COLO668 (cell line): ENCODE data around the gene GCN1.
"Not testable (repeated sequence)": the region's sequence is repeated elsewhere in the genome, so short reads cannot be mapped to it uniquely, and the experiment has no call there.

Experiments
- DNase-seq: peaks from one replicate; lab custom pipeline; 2025; ENCODE audit not compliant: unreplicated experiment; lab: John Stamatoyannopoulos, UW

Gene GCN1

GRCh38 chr12:120193286-120193685 is 1.2 kb downstream of the GCN1 start:
- DNase-seq: not testable (repeated sequence)

- no peak for DNase-seq
Observed at GRCh38 chr12:120190985-120191480, 3.5 kb downstream of the GCN1 start.

- no peak for DNase-seq
Observed at GRCh38 chr12:120190386-120190785, 4.1 kb downstream of the GCN1 start.

- no peak for DNase-seq
Observed at GRCh38 chr12:120186654-120187053, 7.9 kb downstream of the GCN1 start.

- DNase-seq: no peak
Observed at GRCh38 chr12:120183211-120183631, 11.3 kb downstream of the GCN1 start.

- no peak for DNase-seq
Observed at GRCh38 chr12:120181991-120182631, 12.4 kb downstream of the GCN1 start.

DNA sequence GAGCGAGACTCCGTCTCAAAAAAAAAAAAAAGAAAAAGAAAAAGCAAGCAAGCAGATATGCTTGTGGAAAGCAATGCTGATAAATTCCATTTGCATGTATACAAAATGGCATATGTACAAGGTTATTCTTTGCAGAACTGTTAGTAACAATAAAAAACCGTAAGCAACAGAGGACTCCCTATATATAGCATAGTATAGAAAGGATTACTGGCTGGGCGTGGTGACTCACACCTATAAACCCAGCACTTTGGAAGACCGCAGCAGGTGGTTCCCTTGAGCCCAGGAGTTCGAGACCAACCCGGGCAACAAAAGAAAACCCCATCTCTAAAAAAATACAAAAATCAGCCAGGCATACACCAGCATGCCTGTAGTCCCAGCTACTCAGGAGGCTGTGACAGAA is 13.5 kb downstream of the GCN1 start:
- DNase-seq: no peak

- DNase-seq: no peak
Observed at GRCh38 chr12:120175537-120175936, 19.0 kb downstream of the GCN1 start.

- DNase-seq: no peak
Observed at GRCh38 chr12:120175062-120175461, 19.5 kb downstream of the GCN1 start.

DNA sequence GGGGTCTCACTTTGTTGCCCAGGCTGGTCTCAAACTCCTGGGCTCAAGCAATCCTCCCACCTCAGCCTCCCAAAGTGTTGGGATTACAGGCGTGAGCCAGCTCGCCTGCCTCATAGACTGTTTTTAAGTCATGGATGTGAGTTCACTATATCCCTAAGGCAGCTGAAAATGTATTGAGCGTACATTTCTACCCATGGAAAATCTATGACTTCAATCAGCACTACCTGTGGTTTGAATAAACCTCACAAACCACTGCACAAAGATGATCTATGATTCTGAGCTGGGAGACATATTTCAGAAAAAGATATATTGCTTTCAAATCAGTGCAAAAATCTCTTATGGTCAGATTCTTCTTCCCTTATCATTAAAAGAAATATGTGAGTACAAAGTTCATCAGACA is 22.5 kb downstream of the GCN1 start:
- DNase-seq: no peak

DNA sequence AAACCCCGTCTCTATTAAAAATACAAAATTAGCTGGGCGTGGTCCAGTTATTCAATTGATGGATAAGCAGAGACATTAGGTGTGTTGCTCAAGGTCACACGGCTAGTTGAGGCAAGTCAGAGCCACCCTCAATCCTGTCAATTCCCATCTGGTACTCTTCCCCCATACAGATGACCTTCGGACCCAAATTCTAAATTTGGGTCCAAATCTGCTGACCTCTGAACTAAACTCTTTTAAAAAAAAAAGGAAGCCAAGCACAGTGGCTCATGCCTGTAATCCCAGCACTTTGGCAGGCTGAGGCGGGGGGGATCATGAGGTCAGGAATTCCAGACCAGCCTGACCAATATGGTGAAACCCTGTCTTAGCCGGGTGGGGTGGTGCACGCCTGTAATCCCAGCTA is 23.9 kb downstream of the GCN1 start:
- no peak for DNase-seq

DNA sequence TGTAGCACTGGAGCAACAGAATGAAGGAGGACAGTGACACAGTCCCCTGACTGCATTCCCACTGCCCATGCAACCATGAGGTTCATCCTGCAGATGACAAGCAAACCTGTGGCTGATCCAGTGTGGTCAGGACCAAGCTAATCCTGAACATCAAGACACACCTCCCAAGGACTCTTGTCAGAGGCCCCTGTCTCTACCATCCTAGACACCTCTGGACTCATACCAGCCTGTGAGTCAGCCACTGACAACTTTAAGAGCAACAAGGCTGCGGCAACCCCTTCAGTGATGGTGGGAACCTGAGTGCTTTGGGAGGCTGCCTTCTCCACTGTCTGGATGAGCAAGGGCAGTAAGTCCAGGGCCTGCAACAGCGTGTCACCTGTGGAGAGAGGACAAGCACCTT is 24.6 kb downstream of the GCN1 start:
- DNase-seq: no peak

DNA sequence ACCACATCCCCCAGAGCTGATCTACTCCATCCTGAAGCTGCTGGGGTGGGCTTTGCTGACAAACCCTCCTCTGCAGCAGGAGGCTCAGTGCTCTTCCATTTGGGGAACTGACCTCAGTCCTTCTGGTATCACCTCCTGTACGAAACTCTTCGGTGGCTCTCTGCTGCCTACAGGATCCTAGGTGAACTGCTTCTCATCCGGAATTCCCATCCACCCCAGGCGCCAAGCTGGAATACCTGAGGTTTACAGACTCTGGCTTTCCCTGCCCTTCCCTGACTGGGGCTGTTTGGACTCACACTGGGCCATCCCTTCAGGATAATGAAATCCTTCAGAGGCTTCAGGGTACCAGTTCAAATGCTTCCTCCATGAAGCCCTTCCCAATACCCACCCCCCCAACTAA is 26.2 kb downstream of the GCN1 start:
- DNase-seq: no peak

DNA sequence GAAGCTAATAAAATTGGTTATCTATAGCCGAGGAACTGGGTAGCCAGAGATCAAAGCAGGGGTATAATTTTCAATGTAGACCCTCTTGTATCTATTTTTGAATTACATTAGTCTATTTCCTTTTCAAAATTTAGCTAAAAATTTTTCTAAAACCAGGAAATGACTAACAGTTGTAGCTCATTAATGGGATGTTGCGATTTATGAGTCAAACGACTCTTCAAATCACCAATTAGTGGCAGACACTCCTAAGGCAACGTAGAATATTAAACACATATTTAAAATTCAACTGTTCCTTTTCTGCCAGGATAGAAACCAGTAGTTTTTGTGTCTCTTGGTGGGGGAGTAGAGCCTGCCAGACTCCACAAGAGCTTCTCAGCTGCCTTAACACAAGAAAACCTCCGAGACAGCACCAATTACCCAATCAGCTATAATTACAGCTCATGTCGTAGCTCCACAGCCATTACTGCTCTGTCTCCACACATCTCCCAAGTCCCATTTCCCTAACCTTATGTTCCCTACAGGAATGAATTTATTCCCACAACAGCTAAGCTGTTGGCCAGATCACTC is 26.9 kb downstream of the GCN1 start:
- no peak for DNase-seq

DNA sequence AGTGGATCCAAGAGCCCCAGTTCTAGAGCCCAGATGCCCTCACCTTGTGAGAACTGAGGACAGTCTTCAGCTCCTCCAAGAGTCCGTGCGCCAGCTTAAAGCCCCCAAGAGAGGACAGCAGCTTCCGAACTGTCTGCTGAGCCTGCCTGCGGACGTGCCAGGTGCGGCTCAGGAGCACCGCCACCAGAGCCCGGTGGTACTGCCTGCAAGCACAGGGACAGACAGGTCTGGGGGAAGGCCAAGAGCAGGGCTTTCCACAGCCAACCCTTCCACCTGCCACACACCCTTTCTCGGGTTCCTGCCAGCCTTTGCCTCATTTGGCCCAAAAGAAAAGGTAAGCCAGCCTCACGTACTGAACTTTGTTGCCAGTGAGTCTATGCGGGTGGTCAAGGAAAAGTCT is 30.2 kb downstream of the GCN1 start:
- no peak for DNase-seq

DNA sequence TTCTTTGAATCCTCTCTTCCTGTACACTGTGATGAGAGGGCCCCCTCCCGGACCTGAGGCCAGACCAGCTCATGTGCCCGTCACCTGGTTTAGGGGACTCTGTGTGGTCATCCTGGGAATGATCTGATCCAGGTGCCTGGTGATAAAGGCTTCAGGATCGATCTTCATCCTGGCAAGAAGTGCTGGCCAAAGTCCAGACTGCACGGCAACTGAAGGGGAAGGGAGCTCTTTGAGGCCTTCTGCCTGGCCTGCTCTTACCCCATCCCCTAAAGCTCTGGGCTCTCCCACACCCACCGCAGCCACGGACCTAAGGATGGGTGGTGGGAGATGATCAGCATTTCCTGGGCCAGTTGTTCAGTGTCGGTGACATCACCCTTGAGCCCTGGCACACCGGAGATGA is 31.8 kb downstream of the GCN1 start:
- no peak for DNase-seq

DNA sequence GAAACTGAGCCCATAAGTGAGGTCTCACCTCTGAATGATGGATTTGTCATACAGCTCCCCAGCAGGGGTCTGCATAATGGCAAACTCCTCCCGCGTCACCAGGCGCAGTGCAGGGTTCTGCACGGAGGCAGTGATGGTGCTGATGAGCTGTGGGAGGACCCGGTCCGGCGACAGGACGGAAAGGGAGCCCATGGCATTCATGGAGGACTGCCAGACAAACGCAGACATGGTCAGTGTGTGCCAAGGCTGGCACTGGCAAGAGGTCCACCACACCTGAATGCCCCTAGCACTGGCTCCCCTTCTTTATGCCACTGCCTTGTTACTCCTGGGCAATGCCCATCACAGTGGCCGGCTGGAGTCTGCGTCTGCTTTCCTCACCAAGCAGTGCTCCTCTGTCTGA is 32.7 kb downstream of the GCN1 start:
- no peak for DNase-seq

GRCh38 chr12:120159509-120160237 is 34.8 kb downstream of the GCN1 start:
- no peak for DNase-seq

DNA sequence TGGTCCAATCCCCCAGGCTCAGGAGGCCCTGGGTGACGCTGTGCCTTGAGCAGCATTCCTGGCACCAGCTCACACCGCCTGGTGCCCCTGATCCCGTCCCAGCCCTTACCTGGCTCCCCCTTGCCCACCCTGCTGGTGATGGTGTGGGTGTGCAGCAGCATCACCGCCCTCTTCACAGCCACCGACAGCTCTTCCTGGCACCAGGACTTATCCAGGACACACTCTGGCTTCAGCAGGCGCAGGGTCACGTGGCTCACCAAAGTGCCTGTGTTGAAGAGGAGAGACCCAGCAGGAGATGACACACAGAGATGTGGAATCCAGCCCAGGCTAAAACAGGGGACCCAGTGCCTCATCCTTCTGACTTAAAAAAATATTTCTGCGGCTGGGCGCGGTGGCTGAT is 36.2 kb downstream of the GCN1 start:
- no peak for DNase-seq

- no peak for DNase-seq
Observed at GRCh38 chr12:120157678-120158077, 36.8 kb downstream of the GCN1 start.

DNA sequence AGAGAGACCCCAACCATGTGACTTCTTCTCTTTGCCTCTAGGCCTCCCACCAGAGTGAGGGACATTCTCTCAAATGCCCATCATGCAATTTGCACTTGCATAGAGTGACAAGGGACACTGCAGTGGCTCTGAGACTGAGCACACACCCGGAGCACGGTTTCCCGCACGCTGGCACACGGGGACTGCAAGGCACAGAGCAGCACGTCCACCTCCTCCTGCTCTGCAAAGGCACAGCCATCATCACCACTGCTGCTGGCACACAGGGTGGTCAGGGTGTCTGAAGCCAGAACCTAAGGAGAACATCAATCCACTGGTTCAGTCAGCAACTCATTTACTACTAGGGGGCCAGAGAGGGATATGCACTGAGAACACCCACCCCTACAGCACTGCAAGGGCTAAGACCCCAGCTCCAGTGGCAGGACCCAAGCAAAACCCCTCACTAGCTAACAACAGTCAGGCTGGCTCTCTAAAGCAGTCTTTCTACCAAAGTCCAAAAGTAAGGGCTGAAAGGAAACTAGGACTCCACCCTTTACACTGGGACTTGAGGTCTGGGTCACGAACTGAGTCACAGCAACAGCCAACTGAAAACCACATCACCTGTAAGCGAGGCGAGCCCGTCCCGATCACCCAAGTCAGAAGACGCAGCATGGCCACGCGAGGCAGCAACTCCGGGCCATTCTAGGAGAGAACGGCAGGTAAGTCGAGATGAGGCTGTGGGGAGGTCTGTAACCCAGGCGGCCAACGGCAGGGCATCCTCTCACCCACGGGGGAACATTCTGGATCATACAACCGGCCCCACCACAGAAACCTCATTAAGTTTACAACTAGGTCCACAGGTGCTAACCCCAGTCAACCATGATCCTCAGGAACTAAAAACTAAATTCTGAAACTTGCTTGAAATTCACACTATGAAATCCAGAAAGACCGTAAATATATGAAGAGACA is 37.9 kb downstream of the GCN1 start:
- DNase-seq: no peak
